GM19035 (cell line): Measurements from ENCODE around the gene TSKS.

Source experiments
- ATAC-seq: cut with Tn5 transposase; IDR thresholded peaks from one replicate; pipeline ENCODE4 v1.9.1; 2021; ENCODE audit not compliant: unreplicated experiment

TSKS gene, protein sequence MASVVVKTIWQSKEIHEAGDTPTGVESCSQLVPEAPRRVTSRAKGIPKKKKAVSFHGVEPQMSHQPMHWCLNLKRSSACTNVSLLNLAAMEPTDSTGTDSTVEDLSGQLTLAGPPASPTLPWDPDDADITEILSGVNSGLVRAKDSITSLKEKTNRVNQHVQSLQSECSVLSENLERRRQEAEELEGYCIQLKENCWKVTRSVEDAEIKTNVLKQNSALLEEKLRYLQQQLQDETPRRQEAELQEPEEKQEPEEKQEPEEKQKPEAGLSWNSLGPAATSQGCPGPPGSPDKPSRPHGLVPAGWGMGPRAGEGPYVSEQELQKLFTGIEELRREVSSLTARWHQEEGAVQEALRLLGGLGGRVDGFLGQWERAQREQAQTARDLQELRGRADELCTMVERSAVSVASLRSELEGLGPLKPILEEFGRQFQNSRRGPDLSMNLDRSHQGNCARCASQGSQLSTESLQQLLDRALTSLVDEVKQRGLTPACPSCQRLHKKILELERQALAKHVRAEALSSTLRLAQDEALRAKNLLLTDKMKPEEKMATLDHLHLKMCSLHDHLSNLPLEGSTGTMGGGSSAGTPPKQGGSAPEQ

GRCh38 chr19:49763230-49763629 is at the start of gene TSKS:
Gene TSKS, minus strand, starts transcription at chr19:49763306. Its CDS starts 59 bp downstream, at chr19:49763247.
- no peak for ATAC-seq

GRCh38 chr19:49812452-49812996 is 49.4 kb upstream of the TSKS start:
- ATAC-seq, result no peak

DNA sequence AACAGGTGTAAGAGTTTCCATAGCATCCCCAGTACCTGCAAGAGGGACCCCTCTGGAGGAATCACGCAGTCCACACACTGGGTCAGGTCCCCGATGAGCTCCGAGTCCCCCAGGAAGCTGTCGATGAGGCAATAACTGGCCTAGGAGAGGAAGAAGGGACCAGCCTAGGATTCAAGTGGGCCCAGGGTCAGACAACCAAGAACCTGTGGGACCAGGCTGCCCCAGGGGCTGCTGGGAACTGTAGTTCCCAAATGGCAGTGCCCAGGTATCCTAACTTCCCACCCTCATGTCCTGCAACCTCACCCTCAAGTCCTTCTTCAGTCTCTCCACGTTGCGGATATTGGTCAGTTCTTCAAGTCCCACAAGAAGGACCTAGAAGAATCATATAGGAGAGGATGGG is 48.2 kb upstream of the TSKS start:
- ATAC-seq, result no peak

- ATAC-seq, result no peak
Observed at GRCh38 chr19:49809941-49810389, 46.9 kb upstream of the TSKS start.

DNA sequence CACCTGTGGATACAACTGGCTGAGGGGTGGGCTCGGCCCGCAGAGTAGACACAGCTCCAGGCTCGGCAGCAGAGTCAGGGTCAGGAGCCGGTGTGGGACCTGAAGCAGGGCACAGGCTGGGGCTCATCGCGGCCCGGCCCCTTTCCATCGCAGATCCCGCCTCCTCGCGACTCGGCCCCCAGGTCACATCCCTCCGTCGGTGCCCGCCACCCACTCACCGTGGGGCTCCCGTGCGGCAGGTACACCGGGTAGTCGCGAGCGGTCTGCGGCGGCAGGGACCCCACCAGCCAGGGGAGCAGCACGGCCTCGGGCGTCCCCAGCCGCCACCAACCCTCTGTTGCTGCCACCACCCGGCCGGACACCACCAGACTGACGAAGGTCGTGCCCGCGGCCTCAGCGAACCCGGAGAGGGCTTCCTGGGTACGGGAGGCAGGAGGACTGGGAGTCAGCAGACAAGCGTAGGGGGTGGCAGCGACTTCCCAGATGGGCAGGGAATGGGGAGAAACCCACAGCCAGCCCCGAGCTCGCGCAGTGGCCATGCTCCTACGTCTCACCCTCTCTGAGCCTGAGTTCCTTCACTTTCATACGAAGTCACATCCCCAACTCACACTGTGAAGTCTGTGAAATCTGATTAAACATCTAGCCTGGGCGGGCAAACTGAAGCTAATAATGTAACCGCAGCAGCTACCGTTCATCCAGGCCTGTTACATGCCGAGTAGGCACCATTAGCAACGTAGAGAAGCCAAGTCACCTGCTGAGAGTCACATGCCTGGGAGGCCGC is 46.2 kb upstream of the TSKS start:
- ATAC-seq, result no peak

- no peak for ATAC-seq
Observed at GRCh38 chr19:49808711-49809159, 45.6 kb upstream of the TSKS start.

GRCh38 chr19:49807904-49808675 is 45.0 kb upstream of the TSKS start:
- ATAC-seq, result no peak

GRCh38 chr19:49807058-49807903 is 44.2 kb upstream of the TSKS start:
- ATAC-seq, result no peak

DNA sequence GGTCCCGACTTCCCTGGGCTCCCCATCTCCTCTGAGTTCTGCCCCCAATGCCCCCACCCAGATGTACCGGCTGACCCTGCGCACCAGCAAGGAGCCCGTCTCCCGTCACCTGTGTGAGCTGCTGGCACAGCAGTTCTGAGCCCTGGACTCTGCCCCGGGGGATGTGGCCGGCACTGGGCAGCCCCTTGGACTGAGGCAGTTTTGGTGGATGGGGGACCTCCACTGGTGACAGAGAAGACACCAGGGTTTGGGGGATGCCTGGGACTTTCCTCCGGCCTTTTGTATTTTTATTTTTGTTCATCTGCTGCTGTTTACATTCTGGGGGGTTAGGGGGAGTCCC is 43.5 kb upstream of the TSKS start:
- no peak for ATAC-seq

GRCh38 chr19:49805822-49806619 is 42.9 kb upstream of the TSKS start:
- ATAC-seq, result no peak

DNA sequence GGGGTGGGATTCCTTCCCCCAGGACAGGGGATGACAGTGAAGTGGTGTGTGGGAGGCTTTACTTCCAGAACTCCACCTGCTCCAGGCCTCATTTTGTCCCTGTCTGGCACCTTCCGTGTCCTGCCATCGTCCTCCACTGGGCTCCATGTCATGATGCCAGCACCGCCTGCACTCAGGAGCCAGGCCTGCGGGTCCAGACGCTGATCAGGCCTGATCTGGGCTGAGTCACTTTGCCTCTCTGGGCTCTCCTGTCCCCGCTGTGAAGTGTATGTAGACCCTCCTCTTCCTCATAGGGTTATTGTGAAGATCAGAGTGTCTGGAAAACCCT is 40.4 kb upstream of the TSKS start:
- no peak for ATAC-seq

- ATAC-seq, result no peak
Observed at GRCh38 chr19:49802836-49803528, 39.9 kb upstream of the TSKS start.

DNA sequence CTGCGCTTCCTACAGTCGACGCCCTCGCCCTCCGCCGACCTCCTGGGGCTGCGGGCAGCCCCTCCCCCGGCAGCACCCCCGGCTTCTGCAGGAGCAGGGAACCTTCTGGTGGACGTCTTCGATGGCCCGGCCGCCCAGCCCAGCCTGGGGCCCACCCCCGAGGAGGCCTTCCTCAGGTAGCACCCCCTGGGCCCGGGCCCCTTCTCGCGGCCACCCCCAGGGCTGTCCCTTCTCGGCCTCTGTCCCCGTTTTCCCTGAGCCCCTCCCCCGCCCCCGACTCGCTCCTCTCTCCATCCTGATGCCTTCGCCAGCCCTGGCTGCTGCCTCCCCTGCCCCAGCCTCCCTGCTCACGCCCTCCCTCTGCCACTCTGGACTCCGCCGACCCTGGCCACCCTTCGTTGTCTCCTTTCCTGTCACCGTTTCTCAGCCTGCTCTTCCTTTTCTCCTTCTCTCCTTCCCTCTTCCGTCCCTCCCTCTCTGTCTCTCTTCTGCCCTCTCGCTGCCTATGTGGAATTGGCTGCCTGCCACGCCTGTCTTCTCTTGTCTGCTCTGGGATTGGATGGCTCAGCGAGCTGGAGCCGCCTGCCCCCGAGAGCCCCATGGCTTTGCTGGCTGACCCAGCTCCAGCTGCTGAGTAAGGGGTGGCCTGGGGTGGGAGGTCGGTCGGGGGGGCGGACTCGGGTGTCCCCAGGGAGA is 39.0 kb upstream of the TSKS start:
- ATAC-seq, result no peak

DNA sequence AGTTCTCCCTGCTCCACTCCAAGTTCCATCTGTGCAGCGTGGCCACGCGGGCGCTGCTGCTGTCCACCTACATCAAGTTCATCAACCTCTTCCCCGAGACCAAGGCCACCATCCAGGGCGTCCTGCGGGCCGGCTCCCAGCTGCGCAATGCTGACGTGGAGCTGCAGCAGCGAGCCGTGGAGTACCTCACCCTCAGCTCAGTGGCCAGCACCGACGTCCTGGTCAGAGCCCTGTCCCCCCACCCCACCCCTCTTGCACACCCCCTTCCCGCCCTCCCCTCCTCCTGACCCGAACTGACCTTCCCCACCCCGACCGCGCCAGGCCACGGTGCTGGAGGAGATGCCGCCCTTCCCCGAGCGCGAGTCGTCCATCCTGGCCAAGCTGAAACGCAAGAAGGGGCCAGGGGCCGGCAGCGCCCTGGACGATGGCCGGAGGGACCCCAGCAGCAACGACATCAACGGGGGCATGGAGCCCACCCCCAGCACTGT is 38.3 kb upstream of the TSKS start:
- no peak for ATAC-seq

GRCh38 chr19:49800771-49801170 is 37.7 kb upstream of the TSKS start:
- no peak for ATAC-seq

DNA sequence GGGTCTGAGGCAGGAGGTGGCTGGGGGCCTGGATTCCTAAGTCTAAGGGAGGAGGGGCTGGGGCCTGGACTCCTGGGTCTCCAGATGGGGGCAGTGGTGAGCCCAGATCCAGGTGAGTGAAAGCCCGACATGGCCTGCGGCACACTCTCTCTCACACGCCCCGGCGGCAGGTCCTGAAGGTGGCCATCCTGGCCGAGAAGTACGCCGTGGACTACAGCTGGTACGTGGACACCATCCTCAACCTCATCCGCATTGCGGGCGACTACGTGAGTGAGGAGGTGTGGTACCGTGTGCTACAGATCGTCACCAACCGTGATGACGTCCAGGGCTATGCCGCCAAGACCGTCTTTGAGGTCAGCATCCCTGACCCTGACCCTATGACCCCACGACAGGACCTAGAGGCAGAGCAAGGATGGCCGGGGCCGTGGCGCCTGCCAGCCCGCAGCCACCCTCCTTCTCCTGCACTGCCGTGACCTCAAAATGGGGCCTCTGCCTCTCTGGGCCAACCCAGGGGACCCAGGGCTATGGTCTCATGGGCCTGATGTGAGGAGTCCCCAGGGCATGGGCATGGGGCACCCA is 36.8 kb upstream of the TSKS start:
- no peak for ATAC-seq

- no peak for ATAC-seq
Observed at GRCh38 chr19:49799271-49799797, 36.2 kb upstream of the TSKS start.
